NCI-H510A treated with DMSO at 0.1 percent for 48 hours (cell line): ENCODE results near the gene LRRC28.
"Not testable (repeated sequence)": the region's sequence is repeated elsewhere in the genome, so short reads cannot be mapped to it uniquely, and the experiment has no call there.

Source experiments
- DNase-seq: peaks from one replicate; lab custom pipeline; 2025; lab: John Stamatoyannopoulos, UW

The LRRC28 gene

DNA sequence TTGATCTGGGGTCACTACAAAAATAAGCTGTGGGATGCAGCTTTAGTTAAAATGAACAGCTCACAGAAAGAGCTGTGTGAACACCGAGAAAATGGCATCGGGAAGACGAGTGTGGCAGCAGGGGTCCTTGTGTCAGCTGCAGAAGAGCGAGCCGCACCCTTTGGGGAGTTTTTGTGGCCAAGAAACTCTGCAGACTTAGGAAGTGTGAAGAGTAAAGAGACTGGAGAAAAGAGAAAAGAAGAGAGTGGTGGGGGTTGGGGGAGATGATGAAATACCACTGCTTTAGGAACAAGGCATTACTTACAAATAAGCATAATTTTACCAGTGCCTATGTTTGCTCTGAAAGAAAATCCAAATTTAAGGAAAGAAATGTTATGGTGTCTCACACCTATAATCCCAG is 147.8 kb downstream of the LRRC28 start:
- no peak for DNase-seq

DNA sequence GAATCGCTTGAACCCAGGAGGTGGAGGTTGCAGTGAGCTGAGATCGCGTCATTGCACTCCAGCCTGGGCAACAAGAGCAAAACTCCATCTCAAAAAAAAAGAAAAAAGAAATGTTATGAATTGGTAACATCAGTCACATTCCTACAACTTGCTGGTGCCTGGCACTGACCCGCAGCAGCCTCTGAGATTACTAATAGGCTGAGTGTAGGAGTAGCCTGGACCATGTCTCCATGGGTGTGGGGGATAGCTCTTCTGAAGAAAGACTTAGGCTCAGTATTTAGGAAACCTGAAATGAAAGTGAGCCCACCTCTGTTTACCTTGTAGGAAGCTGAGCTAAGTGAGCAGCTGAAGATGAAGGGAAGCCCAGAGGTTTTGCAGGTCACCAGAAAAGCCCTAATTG is 148.3 kb downstream of the LRRC28 start:
- no peak for DNase-seq

DNA sequence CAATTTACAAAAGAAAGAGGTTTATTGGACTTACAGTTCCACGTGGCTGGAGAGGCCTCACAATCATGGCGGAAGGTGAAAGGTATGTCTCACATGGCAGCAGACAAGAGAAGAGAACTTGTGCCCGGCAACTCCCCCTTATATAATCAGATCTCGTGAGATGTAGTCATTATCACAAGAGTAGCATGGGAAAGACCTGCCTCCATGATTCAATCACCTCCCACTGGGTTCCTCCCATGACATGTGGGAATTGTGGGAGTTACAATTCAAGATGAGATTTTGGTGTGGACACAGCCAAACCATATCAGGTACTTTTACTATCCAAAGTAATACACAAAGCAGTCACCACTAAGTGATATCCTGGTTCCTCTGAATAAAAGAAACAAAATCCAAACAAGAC is 149.9 kb downstream of the LRRC28 start:
- DNase-seq = not testable (repeated sequence)

DNA sequence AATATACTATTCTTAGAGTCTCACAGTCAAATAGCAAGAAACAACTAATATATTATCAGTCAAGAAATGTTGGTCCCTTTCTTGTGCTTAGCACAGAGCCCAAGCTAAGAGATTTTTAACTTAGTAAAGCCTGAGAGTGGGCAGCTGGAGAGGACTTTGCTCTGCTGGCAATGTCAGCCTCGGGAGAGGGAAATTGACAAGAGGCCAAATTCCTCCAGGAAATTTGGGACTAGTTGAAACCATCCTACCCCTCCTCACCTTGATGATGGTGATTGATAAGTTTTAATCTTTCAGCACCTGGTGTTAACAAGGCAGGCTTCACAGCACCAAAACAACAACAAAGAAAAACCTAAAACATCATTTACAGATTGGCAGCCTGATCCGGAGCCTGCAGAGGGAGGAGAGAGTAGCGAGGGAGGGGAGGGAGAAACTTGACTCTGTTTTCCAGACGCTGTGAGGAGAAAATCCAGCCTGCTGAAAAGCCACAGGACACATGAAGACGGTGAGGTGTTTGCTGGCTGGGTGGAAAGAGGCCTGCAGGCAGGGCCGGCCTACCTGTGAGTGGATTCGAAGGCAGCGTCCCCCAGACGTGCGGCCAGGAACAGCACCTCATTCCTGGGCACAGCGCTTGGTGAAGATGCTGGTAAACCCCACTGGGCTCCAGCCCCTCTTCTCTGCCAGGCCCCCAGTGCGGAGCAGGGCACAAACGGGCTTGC is 150.9 kb downstream of the LRRC28 start:
- no peak for DNase-seq

DNA sequence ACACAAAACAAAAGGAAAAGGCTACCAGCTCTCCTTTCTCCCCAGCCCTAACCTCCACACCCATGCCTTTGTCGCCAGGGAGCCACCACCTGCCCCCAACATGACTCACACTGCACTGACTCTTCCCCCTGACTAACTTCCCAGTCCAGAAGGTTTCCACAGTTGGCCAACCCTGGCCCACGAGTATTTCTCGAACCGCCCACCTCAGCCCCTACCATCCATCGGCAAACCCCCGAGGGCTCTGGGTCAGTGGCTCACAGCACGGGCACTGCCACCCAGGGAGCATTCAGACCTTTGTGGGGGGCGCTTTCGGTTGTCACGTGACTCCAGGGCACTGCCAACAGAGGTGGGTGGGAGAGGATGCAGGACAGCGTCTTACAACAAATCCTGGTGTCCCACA is 152.3 kb downstream of the LRRC28 start:
- no peak for DNase-seq

DNA sequence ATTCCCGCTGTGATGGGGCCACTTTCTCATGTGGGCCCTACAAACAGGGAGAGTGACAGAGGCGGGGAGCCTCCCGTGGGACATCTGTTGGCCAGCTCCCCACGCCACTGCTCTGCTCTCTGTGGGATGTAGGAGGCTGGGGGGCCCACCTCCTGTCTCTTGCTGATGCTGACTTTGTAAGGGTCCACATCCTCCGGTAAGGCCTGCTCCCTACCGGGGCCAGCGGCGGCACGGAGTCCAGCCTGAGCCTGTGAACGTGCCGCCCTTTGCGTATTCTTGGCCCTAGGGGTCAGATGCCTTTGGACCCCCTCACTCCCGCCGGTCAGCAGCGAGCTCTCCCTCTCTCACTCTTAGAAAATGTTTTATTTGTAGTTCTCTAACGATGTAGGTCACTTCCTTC is 153.2 kb downstream of the LRRC28 start:
- DNase-seq = no peak

DNA sequence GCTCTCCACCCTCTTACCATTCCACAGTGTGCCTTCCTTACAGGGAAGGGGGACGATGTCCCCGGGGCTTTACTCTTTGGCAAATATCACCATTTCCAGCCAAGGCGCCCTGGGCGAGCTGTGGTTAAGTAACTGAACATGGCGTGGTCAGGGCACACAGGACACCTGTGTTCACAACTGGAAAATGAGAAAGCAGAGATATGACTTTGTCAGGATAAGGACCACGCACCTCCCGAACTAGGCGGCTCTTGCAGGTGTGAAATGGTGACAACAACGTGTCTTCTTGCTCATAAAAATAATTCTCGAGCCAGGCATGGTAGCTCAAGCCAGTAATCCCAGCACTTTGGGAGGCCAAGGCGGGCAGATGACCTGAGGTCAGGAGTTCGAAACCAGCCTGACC is 154.8 kb downstream of the LRRC28 start:
- no peak for DNase-seq

DNA sequence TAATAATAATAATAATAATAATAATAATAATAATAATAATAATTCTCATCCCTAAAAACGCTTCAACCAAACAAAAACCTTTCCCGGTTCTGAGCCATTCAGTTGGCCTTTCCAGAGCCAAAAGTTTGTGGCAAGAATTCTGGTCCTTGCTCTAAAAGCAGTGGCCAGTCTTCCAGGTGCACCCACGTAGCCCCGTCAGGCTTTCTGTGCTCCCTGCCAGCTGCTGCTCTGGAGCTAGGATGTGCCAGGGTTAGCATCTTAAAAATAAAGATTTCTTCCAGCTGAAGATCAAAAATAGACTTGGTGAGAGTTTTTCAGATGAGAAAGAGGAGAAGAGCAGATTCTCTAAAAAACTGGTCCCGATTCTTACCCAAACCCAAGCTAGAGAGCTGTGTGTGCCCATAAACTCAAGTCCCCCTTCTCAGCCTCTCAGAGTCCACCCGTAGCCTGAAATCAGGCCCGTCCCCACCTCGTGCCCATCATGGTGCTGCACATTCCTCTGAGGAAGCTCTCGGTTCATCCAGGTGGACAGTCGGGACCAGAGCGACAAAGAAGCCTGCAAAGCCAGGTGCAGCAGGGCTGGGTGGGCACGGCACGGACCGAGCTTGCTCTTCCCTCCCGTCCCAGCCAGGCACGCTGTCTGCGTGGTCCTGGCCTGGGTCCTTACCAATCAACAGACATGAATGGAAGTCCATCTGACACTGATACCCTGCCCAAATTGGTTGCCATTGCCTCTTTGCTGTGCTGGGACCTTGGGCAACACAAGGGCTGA is 155.6 kb downstream of the LRRC28 start:
- no peak for DNase-seq

DNA sequence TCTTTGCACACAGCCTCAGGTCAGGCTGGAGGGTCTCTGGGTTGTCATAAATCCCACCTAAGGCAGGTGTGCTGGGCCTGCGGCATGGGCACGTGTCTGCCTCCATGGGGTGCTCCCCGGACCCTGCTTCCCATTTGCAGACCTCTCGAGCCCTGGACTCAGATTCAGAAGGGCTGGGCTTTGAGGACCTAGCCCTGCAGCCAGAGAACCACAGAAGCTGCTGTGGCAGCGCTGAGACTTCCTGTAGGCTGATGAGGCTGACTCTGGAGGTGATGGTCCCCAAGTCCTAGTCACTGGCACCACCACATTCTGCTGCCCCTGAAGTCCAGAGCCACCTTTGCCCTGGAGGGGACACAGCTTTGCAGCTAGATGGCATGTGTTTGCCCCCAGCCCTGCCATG is 156.4 kb downstream of the LRRC28 start:
- no peak for DNase-seq

DNA sequence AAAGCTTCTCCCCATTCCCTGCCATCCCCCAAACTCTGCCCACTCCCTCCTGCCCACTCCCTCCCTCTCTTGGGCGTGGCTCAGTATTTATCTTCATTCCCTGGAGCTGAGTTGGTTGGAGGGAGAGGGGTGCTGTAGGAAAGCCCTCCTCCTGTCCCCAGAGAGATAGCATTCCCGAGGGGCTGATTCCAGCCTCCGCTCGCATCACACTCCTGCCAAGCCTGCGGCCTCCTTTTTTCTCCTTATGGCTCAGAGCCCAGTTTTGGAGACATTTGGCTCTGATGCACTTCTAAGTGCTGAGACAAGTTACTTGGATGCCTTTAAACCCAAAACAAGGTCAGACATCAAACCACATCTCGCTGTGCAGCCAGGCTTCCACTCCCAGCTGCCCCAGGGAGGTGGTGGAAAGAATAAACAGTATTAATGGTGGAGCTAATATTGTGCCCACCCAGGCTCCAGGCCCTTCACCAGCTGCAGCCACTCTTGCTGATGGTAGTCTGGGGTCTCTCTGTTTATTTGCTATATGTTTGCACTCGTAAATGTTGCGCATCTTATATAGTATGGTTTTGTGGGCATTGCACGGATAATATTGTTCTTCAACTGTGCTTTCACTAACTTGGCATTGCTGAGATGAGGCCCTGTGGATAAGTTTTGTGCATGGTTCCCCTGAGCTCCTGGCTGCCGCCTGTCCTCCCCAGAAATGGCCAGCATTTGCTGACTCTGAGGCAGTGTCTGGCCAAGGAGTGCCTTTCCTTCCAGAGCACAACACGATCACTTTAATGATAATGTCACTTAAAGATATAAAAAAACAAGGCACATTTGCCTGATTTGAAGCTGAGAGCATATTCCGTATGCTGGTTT is 157.2 kb downstream of the LRRC28 start:
- no peak for DNase-seq

DNA sequence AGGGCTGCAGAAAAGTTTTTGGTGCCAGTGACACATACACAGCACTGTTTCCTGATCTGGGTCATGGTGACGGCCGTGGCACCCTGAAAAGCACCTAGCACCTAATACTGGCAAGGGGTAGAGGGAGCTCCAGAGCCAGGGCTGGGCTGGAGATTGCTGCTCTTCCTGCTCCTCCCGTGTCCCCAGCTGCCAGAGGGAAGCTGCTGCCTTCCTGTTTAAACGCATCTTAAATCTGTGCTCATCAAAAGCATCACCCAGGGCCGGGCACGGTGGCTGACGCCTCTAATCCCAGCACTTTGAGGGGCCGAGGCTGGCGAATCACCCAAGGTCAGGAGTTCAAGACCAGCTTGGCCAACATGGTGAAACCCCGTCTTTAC is 157.8 kb downstream of the LRRC28 start:
- no peak for DNase-seq

DNA sequence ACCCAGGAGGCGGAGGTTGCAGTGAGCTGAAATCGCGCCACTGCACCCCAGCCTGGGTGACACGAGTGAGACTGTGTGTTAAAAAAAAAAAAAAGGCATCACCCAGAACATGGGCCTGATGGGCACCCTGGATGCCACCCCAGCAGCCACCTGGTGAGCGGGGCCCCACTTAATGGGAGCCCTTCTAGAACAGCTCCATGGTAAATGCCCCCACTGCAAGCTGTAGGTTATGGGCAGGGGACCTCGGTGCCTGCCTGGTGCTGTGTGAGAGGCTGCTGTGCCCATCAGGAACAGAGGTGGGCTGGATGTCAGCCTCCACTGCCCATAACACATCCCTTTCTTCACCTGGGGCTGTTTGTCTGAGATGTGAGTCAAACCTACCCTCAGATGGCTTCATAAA is 158.3 kb downstream of the LRRC28 start:
- DNase-seq = no peak

DNA sequence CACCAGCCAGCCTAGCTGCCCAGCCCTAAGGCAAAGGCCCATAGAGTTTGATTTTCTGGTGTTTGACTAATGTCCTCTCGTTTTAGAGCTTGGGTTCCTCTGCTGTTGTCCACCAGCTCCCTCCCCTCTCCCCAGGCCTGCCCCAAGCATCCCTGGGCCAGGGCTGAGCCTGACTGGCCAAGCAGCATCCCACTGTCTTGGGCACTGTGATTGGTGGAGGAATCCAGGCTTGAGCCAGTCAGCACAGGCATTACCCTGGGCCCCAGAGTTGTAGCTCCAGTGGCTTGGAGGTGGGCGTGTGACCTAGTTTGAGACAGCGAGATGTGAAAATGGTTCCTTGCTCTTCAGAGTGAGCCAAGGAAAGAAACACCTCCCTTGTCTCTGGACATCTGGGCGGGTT is 159.2 kb downstream of the LRRC28 start:
- DNase-seq = no peak

DNA sequence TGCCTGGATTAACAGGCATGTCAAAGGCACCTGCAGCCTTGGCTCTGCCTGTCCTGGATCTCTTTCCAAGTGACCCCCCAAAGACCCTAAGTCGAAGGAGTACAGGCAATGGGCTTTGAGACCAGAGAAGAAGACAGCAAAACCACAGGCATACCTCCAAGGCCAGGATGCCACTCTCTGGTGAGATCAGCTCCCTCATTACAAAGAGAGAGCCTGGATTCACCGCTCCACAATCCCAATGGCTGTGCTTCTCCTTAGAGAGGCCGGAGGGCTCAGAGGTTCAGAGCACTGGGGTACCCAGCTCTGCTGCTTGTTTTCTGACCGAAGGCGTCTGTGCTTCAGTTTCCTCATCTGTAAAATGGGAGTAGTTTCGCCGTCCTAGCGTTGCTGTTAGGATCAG is 160.0 kb downstream of the LRRC28 start:
- no peak for DNase-seq

DNA sequence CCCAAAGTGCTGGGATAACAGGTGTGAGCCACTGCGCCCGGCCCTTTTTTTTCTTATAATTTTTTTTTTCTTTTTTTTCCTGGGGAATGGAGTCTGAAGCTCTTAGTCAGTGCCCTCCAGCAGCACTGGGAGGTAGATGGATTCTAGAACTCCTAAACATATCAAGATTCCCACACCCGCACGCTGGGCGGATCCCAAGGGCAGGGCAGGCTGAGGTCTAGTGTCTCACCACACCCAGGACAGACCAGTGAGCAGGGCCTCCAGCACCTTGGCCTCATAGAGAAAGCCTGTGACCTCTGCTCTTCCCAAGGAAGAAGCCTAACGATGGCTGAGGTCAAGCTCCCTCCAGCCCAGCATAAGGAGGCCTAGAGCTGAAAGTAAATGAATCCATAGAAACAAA is 160.8 kb downstream of the LRRC28 start:
- no peak for DNase-seq

DNA sequence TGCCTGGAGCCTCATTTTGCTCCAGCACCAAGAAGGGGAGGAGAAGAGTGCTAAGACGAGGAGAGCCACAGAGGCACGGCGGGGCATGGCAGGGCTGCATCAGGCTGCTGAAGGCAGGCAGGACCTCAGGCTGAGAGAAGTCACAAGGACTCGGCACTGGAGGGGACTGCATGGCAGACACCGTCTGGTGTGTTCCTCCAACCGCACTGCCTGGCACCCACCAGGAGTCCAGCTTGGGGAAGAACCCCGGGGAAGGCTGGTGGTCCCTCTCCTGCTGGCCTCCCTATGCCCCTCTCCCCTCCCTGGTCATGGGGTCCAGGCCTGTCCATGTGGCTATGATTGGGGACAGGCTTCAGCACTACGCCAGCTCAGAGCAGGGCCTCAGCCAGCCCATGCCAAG is 161.3 kb downstream of the LRRC28 start:
- no peak for DNase-seq

DNA sequence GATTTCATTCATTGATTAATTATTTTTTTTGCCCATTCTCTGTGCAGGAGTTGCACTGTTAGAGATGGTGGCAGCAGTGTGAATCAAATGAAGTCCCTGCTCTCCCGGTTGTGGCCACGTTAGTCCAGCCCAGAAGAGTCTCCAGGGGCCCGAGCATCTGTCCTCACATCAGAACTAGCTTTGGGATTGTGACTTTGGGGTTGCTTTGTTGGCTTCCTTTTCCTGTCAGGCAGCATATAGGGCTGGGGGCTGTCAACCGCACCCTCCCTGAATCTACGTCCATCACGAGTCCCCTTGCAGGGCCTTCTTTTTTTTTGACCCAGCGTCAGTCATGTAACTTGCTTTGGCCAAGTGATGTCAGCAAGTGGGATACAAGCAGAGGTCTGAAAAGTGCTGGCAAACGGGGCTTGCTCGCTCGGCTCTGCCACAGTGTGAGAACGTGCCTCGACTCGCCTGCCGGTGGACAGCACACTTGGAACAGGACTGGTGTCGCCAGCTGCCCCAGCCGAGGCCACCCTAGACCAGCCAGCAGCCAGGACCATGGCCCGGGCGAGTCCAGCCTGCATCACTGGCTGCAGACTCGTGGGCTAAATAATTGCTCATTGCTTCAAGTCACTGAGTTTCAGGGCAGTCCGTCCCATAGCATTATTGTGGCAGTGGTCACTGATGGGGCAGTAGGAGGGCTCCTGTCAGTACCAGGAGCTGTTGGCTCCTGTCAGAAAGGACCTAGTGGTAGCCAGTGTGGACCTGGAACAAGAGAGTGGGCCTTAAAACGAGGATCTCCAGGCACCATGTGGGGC is 162.9 kb downstream of the LRRC28 start:
- no peak for DNase-seq

DNA sequence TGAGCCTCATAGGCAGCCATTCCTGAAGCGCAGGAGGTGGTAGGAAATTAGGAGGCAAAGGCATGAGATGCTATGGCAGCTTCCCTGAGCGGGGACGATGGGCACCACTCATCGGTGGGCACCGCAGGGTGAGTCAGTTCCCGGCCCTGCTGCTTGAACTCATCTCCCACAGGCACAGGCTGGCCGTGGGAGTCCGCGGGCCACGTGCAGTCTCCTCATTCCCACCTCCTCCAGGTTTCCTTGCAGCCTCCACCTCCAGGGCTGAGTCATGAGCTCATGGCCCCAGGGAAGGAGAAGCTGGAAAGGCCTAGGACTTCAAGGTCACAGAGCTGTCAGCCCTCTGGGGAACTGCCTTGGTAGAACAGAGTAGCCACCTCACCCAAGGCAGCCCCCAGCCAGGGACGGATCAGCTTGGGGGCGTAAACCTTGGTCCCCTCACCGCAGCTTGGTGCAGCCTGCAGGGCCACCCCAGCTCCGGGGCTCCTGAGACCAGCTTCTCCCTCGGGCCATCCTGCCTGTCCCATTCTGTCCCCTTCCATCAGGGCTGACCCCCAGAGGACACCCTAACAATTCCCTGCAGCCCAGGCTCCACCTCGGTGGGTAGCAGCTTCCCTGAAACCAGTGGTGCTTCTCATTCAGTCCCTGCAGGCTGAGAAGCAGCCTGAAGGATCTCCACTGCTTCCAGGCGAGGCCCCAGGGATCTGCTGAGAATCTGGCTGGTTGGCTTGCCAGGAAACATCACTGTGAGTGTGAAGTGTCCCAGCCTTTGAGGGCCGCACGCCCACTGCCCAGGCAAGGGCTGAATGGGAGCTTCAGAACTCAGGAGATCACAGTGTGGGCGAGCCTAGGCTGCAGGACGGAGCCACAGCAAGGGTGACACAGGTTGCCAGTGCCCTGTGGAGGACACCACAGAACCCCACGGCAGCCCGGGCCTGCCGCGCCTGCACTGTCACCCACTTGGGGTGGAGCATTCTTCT is 163.8 kb downstream of the LRRC28 start:
- no peak for DNase-seq

DNA sequence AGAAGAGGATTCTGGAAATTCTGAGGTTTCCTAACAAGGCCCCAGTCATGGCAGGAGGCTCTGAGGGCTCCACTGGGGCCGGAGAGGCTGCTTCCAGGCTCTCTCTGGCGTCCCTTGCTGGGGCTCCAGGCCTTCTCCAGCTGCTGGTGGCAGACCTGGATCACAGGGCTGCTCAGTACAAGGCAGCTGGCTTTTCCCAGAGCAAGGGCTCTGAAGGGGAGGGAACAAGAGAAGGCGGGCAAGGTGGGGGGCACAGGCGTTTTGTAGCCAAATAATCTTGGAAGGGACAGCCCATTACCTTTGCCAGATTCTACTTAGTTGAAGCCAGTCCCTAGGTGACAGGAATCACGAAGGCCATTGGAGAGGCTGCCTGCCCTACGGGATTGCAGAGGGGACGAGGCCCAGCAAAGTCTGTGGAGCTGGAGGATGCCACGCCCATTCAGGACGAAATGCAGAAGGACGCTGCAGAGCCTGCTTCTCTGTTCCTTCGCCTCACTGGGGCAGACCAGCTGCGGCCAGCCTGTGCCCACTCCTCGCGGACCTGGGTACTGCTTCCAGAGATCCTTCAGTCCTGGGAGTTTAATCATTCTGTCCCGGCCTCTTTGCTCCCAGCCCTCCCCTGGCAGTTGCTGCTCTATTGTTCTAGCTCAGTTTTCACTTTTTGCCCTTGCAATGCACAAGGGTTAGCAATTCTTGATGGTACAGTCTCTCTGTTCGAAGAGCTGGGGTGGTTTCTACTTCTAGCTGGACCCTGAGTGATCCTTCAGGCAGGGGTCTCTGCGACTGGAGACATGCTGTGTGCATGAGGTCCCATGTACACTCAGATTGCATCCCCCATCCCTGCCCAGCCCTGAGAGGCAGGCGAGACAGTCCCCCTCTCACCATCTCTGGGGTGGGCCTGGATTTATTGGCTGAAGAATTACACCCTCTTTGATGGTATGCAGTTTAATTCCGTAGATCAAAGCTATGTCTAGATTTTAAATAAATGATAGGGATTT is 165.2 kb downstream of the LRRC28 start:
- no peak for DNase-seq
